HL-60 (cell line): ENCODE data around the gene VWA8.

Experiments
- GABPA ChIP-seq: IDR thresholded peaks from 2 replicates; pipeline ENCODE4 v1.6.1; 2012; ENCODE audit warnings: low read depth
- POLR2AphosphoS5 ChIP-seq: IDR thresholded peaks from 2 replicates; pipeline ENCODE4 v1.6.1; 2012; ENCODE audit warnings: low read depth
- TF ChIP-seq, protein P1 (sequence below): IDR thresholded peaks from one replicate; pipeline ENCODE4 v1.5.1; 2011; ENCODE audit warnings: low read length, control low read depth, inconsistent platforms; ENCODE audit not compliant: insufficient read depth
- TF ChIP-seq, protein P2 (sequence below): IDR thresholded peaks from 2 replicates; pipeline ENCODE4 v1.6.1; 2012; ENCODE audit warnings: low read depth; ENCODE audit not compliant: insufficient replicate concordance

DNA sequence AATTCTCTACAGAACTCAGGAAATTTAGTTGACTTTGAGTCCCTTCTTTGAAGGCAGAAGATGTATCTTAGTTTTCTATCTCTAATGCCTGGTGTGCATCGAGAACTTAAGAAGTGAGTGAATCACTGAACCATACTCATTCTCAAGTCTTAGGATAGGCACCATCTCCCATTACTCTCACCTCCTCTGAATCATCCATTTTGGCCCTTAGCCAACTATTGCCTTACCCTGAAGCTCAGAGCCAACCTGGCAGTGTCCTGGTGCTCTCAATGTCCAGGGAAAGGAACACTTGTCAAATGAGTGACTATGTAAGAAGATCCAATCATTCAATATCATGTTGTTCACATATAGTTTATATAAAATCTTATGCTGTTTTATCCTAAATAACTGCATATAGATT, 357.0 kb downstream of the VWA8 start:
- TF ChIP-seq, protein P1, sequence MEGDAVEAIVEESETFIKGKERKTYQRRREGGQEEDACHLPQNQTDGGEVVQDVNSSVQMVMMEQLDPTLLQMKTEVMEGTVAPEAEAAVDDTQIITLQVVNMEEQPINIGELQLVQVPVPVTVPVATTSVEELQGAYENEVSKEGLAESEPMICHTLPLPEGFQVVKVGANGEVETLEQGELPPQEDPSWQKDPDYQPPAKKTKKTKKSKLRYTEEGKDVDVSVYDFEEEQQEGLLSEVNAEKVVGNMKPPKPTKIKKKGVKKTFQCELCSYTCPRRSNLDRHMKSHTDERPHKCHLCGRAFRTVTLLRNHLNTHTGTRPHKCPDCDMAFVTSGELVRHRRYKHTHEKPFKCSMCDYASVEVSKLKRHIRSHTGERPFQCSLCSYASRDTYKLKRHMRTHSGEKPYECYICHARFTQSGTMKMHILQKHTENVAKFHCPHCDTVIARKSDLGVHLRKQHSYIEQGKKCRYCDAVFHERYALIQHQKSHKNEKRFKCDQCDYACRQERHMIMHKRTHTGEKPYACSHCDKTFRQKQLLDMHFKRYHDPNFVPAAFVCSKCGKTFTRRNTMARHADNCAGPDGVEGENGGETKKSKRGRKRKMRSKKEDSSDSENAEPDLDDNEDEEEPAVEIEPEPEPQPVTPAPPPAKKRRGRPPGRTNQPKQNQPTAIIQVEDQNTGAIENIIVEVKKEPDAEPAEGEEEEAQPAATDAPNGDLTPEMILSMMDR: no peak
- TF ChIP-seq, protein P2, sequence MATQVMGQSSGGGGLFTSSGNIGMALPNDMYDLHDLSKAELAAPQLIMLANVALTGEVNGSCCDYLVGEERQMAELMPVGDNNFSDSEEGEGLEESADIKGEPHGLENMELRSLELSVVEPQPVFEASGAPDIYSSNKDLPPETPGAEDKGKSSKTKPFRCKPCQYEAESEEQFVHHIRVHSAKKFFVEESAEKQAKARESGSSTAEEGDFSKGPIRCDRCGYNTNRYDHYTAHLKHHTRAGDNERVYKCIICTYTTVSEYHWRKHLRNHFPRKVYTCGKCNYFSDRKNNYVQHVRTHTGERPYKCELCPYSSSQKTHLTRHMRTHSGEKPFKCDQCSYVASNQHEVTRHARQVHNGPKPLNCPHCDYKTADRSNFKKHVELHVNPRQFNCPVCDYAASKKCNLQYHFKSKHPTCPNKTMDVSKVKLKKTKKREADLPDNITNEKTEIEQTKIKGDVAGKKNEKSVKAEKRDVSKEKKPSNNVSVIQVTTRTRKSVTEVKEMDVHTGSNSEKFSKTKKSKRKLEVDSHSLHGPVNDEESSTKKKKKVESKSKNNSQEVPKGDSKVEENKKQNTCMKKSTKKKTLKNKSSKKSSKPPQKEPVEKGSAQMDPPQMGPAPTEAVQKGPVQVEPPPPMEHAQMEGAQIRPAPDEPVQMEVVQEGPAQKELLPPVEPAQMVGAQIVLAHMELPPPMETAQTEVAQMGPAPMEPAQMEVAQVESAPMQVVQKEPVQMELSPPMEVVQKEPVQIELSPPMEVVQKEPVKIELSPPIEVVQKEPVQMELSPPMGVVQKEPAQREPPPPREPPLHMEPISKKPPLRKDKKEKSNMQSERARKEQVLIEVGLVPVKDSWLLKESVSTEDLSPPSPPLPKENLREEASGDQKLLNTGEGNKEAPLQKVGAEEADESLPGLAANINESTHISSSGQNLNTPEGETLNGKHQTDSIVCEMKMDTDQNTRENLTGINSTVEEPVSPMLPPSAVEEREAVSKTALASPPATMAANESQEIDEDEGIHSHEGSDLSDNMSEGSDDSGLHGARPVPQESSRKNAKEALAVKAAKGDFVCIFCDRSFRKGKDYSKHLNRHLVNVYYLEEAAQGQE: no peak
- no peak for TF ChIP-seq GABPA
- no peak for TF ChIP-seq POLR2AphosphoS5
